A549 (cell line): ENCODE measurements around the gene FAM20A.

Experiments
- CTCF ChIP-seq: fragments of >200 bp; sonication (Bioruptor Twin); formaldehyde crosslinking; IDR thresholded peaks from 3 replicates; pipeline ENCODE4 v1.5.1; 2016
- E2F6 ChIP-seq: IDR thresholded peaks from 2 replicates; pipeline ENCODE4 v1.6.1; 2012; ENCODE audit warnings: low read depth, borderline replicate concordance
- MAFK ChIP-seq: fragments of 450-650 bp; IDR thresholded peaks from 2 replicates; pipeline ENCODE4 v1.6.1; 2014; ENCODE audit not compliant: partially characterized antibody

- TF ChIP-seq MAFK = no peak
- TF ChIP-seq CTCF = no peak
- TF ChIP-seq E2F6 = no peak
Observed at GRCh38 chr17:68592009-68592408, 9.2 kb downstream of the FAM20A start.
